Activated T-helper 9 cell treated with anti-CD3 and anti-CD28 coated beads, Interleukin-2, amount 50 U/mL, for 16 hours (primary cell): ENCODE measurements around the gene CACNA1F.
A peak's percentile ranks its signal among the peaks of the same experiment; 100 is the strongest.
"Not testable (repeated sequence)": the region's sequence is repeated elsewhere in the genome, so short reads cannot be mapped to it uniquely, and the experiment has no call there.

Source experiments
- DNase-seq: peaks from one replicate; pipeline ENCODE4 v3.0.0-alpha.2; 2020; ENCODE audit warnings: low read depth

Gene CACNA1F

GRCh38 chrX:49174723-49175122 is 58.4 kb downstream of the CACNA1F start:
- no peak for DNase-seq

GRCh38 chrX:49173544-49173943 is 59.6 kb downstream of the CACNA1F start:
- not testable (repeated sequence) for DNase-seq

DNA sequence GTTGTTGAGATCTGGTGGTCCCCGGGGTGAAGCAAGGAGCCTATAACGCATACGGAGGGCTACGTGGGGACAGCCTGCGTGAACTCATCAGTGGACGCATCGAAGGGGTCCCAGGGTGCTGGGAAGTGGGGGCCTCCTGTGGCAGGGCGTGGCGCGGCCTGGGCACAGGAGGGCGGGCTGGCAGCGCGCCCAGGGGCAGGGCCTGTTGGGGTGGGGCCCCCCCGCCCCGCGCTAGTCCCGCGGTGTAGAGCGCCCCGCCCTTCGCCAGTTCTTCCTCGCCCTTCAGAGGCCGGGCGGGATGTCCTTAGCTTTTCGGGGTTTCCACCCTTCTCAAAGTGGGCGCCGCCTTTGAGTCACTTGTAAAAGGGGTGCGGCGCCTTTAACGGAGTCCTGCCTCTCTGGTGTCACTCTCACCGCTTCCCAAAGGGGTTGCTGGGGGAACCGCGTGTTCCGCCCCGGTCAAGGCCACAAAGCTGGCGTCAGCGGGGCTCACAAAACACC is 60.8 kb downstream of the CACNA1F start:
- DNase-seq, result peak; percentile 51

- DNase-seq, result peak; percentile 61
Observed at GRCh38 chrX:49171752-49172279, 61.3 kb downstream of the CACNA1F start, which contains the start of gene PLP2. PLP2 (plus strand) TSS chrX:49171898; CDS start chrX:49172001, 103 bp downstream.

GRCh38 chrX:49167740-49168108 is 65.4 kb downstream of the CACNA1F start:
- DNase-seq, result no peak

GRCh38 chrX:49166914-49167739 is 66.0 kb downstream of the CACNA1F start:
- peak; percentile 49 for DNase-seq

GRCh38 chrX:49165901-49166881 is 66.9 kb downstream of the CACNA1F start:
- DNase-seq, result peak; percentile 57

DNA sequence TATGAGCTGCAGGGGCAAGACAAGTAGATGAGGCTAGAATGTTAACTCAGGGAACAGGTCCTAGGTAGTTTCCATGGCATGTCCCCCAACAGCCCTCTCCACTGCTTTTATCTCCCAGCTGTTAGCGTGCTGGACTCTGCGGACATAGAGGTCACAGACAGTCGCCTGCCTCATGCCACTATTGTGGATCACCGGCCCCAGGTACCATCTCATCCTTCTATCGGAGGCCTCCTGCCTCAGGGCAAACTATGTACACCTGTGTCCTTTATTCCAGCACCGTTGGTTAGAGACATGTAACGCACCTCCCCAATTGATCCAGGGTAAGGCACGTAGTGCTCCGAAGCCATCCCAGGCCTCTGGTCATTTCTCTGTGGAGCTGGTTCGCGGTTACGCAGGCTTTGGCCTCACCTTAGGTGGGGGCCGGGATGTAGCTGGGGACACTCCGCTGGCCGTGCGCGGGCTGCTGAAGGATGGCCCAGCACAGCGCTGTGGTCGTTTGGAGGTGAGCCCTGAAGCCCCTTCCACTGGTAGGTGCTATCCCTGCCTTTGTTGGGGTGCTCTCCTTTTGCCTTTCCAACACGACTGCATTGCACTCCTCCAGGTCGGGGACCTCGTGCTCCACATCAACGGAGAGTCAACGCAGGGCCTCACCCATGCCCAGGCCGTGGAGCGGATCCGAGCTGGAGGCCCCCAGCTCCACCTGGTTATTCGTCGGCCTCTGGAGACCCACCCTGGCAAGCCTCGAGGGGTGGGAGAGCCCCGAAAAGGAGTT is 68.4 kb downstream of the CACNA1F start:
- no peak for DNase-seq

- DNase-seq, result peak; percentile 72
Observed at GRCh38 chrX:49163555-49164419, 69.4 kb downstream of the CACNA1F start.

- no peak for DNase-seq
Observed at GRCh38 chrX:49162620-49163019, 70.5 kb downstream of the CACNA1F start, which contains the start of gene MAGIX. MAGIX (plus strand) TSS chrX:49162758; CDS start chrX:49162890, 132 bp downstream.

DNA sequence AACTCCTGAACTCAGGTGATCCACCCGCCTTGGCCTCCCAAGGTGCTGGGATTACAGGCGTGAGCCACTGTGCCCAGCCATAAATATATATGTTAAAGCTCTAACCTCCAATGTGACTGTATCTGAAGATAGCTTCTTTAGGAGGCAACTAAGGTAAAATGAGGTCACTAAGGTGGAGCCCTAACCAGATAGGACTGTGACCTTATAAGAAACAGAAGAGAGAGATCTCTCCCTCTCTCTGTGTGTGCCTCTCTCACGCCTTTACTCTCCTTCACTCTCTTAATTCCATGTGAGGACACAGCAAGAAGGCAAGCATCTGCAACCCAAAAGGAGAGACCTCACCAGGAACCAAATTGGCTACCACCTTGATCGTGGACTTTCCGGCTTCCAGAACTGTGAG is 71.5 kb downstream of the CACNA1F start:
- no peak for DNase-seq

DNA sequence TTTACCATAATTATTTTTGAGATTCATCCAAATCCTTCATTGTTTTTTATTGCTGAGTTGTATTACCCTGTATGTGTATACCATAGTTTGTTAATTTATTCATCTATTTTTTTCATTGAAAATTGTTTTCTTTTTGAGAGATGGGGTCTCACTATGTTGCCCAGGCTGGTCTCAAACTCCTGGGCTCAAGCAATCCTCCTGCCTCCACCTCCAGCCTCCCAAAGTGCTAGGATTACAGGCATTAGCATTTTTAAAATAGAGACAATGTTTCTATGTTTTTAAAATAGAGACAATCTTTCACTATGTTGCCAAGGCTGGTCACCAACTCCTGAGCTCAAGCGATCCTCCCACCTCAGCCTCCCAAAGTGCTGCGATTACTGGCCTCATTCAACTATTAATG is 72.2 kb downstream of the CACNA1F start:
- no peak for DNase-seq

GRCh38 chrX:49157194-49157593 is 75.9 kb downstream of the CACNA1F start:
- DNase-seq, result no peak

- peak; percentile 75 for DNase-seq
Observed at GRCh38 chrX:49155900-49156837, 77.0 kb downstream of the CACNA1F start.

GRCh38 chrX:49155243-49155899 is 77.8 kb downstream of the CACNA1F start:
- DNase-seq, result no peak
